GM18907 (cell line): ENCODE data around the gene IPMK.
"Not testable (repeated sequence)": the region's sequence is repeated elsewhere in the genome, so short reads cannot be mapped to it uniquely, and the experiment has no call there.

Source experiments
- ATAC-seq: cut with Tn5 transposase; IDR thresholded peaks from one replicate; pipeline ENCODE4 v1.9.1; 2021; ENCODE audit warnings: mild to moderate bottlenecking, moderate library complexity; ENCODE audit not compliant: unreplicated experiment

Gene IPMK

DNA sequence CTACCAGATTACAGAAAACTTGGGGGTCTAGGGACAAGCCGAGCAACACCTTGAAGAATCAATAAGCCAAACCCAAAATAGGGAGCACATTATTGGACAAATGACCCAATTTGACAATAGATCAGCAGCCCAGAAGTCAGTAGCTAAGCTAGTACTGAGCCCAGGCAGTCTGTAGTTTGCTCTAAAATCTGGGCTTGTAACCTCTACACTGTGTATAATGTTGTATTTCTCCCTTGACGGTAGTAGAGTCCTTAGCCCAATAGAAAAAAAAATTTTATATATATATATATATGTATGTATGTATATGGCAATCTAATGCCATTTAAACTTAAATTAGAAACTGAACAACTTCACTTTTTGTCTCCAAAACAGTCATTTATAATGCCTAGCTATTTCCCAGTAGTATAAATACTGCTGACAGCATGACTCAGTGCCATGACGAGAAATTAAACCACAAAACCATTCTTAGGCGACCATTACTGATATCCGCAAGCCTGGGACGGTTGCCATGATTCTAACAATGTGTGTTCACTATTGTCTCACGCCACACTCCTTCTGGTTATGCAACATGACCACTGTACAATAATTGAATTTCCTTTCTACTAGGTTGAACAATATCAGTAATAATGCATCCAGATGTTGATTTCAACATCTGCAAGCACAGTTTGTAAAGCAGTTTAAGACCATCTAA is 110.5 kb downstream of the IPMK start:
- ATAC-seq = no peak

DNA sequence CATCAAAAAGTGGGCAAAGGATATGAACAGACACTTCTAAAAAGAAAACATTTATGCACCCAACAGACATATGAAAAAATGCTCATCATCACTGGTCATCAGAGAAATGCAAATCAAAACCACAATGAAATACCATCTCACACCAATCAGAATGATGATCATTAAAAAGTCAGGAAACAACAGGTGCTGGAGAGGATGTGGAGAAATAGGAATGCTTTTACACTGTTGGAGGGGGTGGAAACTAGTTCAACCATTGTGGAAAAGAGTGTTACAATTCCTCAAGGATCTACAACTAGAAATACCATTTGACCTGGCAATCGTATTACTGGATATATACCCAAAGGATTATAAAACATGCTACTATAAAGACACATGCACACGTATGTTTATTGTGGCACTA is 111.8 kb downstream of the IPMK start:
- not testable (repeated sequence) for ATAC-seq

DNA sequence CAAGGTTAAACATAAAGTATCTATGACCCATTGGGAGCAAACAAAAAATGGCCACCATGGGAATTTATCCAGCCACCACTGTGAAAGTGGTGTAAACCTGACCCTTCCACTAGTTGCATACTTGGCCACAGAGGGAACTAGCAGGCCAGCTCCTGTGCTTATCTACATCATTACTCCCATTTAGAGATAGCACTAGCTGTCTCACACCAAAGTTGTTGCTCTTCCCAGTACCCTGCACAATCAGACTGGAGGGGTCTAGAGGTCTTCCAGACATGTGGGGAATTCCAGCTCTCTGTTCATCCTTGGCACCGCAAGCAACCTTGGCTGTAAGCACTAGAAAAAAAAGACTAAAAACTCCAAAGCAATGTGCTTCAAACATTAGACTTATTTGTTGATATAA is 113.9 kb downstream of the IPMK start:
- ATAC-seq = no peak

DNA sequence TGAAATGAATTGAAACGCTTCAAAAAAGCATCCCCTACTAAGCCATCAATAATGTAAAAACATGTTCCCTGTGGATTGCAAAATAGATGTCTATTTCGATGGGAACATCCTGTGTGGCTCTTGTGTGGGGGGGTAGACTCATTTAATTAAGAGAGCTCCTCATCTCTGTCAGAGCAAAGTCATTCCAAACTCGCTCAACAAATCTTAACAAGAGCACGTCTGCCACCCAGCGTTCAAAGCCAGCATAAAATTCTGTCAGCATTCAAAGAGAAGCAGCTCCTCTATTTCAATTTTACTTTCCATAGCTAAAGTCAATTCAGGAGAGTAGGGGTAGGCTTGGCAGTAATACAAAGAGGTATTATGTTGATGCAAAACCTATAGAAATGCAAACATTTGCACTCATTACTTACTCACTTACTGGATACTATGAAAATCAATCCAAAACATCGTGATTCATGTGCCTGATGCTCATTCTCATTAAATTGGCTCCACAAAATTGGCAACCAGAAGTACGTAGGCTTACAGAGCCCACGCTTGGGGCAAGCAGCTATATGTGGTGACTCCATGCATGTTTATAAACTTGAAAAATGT is 114.9 kb downstream of the IPMK start:
- peak; percentile 68 for ATAC-seq

DNA sequence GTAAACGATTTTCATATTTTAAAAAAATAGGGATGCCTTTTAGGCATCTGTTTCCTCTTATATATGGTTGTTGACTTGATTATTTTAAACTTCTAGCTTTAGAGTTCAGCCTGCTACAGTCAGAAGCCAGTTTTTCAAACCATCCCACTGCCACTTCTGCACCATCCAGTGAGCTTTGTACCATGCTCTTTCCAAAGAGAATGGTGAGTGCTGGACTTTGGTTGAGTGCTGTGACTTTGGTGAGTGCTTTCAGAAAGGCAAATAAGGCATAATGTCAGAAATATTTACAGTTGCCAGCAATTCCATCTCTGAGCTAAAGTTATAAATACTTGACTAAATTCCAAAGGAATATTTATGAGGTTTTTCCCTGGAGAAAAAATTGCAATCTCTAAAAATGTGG is 117.4 kb downstream of the IPMK start:
- no peak for ATAC-seq

DNA sequence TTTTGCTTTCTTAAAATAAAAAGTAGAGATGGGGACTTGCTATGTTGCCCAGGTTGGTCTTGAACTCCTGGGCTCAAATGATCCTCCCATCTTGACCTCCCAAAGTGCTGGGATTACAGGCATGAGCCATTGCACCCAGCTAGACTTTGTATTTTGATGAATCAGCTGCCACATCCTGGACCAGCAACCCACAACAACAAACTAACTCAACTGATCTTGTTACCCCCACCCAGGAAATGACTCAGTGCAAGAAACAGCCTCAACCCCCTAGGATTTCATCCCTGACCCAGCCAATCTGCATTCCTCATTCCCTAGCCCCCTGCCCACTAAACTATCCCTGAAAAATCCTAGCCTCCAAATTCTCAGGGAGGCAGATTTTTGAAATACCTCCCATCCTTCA is 123.8 kb downstream of the IPMK start:
- no peak for ATAC-seq
